NCI-H146 treated with DMSO at 0.1 percent for 48 hours (cell line): ENCODE results near the gene STIM2.

Experiments used
- DNase-seq: peaks from one replicate; lab custom pipeline; 2025; ENCODE audit not compliant: unreplicated experiment; lab: John Stamatoyannopoulos, UW

STIM2 gene

GRCh38 chr4:26836539-26836938 is 24.1 kb upstream of the STIM2 start:
- DNase-seq: no peak

- DNase-seq: no peak
Observed at GRCh38 chr4:26837993-26838842, 22.4 kb upstream of the STIM2 start.

GRCh38 chr4:26839016-26839415 is 21.6 kb upstream of the STIM2 start:
- DNase-seq: no peak

- DNase-seq: no peak
Observed at GRCh38 chr4:26839534-26839951, 21.1 kb upstream of the STIM2 start.

GRCh38 chr4:26840786-26841185 is 19.9 kb upstream of the STIM2 start:
- DNase-seq: no peak

- no peak for DNase-seq
Observed at GRCh38 chr4:26842911-26843310, 17.7 kb upstream of the STIM2 start.

GRCh38 chr4:26850528-26850927 is 10.1 kb upstream of the STIM2 start:
- no peak for DNase-seq

GRCh38 chr4:26851129-26851528 is 9.5 kb upstream of the STIM2 start:
- DNase-seq: no peak

- DNase-seq: peak; percentile 26
Observed at GRCh38 chr4:26854701-26855100, 5.9 kb upstream of the STIM2 start.

- DNase-seq: no peak
Observed at GRCh38 chr4:26856906-26857277, 3.7 kb upstream of the STIM2 start.

GRCh38 chr4:26857278-26858034 is 3.2 kb upstream of the STIM2 start:
- DNase-seq: peak; percentile 69

GRCh38 chr4:26858035-26858918 is 2.4 kb upstream of the STIM2 start:
- DNase-seq: no peak

GRCh38 chr4:26858947-26859401 is 1.7 kb upstream of the STIM2 start:
- DNase-seq: no peak

GRCh38 chr4:26859762-26860156 is 882 bp upstream of the STIM2 start:
- DNase-seq: no peak

- DNase-seq: peak; percentile 41
Observed at GRCh38 chr4:26860922-26861433, 337 bp downstream of the STIM2 start.

GRCh38 chr4:26861434-26862186 is 969 bp downstream of the STIM2 start:
- DNase-seq: peak; percentile 41

- DNase-seq: no peak
Observed at GRCh38 chr4:26862381-26862915, 1.8 kb downstream of the STIM2 start.

- no peak for DNase-seq
Observed at GRCh38 chr4:26863512-26863911, 2.9 kb downstream of the STIM2 start.

- DNase-seq: no peak
Observed at GRCh38 chr4:26864899-26865298, 4.3 kb downstream of the STIM2 start.

- no peak for DNase-seq
Observed at GRCh38 chr4:26866203-26866602, 5.6 kb downstream of the STIM2 start.
